ENCODE results near the gene RAD18. TPM values are rescaled to one million over a fixed set of nuclear protein-coding genes. Genes with fewer than 3 reads are reported as not detected.

Gene RAD18
- total and polyA plus RNA-seq, 4 donors, result 1.2 to 9.0 (median 4.3) TPM

- Histone ChIP-seq H3K27ac (ENCODE audit: low read depth in 1 of 2, low read length in 2 of 2) (no peak overlapping the region), H3K36me3 (ENCODE audit: control insufficient read depth in 4 of 4, insufficient read depth in 3 of 4, low read depth in 1 of 4, low read length in 3 of 4) (no peaks in the 10 kb centered on the region), H3K9ac (ENCODE audit: low read depth in 1 of 2, low read length in 2 of 2) (no peak overlapping the region), H3K4me1 (ENCODE audit: control insufficient read depth in 4 of 4, insufficient read depth in 4 of 4, low read length in 3 of 4) (no peaks in the 10 kb centered on the region), H3K4me3 (ENCODE audit: low read depth in 1 of 3, low read length in 3 of 3) (no peak overlapping the region), H3K9me3 (ENCODE audit: control insufficient read depth in 4 of 4, low read length in 3 of 4) (no peaks in the 10 kb centered on the region), H3K27me3 (ENCODE audit: control insufficient read depth in 4 of 4, insufficient read depth in 4 of 4, low read length in 3 of 4) (no peaks in the 10 kb centered on the region)
- no peak for TF ChIP-seq FOXA2 (IDR thresholded peaks at IDR 0.05)
- no peak for TF ChIP-seq MAX (IDR thresholded peaks at IDR 0.05)
- no peak for TF ChIP-seq YY1 (IDR thresholded peaks at IDR 0.05)
- TF ChIP-seq ZBTB33 (IDR thresholded peaks at IDR 0.05), result no peak
- no peak for DNase-seq (ENCODE audit: low spot score)
- WGBS, result 88% methylated on average over 6 of the region's 6 CpGs
Measured at GRCh38 chr3:8987226-8987625, 24.0 kb upstream of the RAD18 start.

- Histone ChIP-seq H3K9ac (ENCODE audit: low read depth in 1 of 2, low read length in 2 of 2) (no peak overlapping the region), H3K36me3 (ENCODE audit: control insufficient read depth in 4 of 4, insufficient read depth in 3 of 4, low read depth in 1 of 4, low read length in 3 of 4) (no peaks in the 10 kb centered on the region), H3K4me1 (ENCODE audit: control insufficient read depth in 4 of 4, insufficient read depth in 4 of 4, low read length in 3 of 4) (peaks cover 0 to 1% (median 0%) of the 10 kb centered on the region in 4 donors), H3K9me3 (ENCODE audit: control insufficient read depth in 4 of 4, low read length in 3 of 4) (no peaks in the 10 kb centered on the region), H3K4me3 (ENCODE audit: low read depth in 1 of 3, low read length in 3 of 3) (no peak overlapping the region), H3K27me3 (ENCODE audit: control insufficient read depth in 4 of 4, insufficient read depth in 4 of 4, low read length in 3 of 4) (no peaks in the 10 kb centered on the region), H3K27ac (ENCODE audit: low read depth in 1 of 2, low read length in 2 of 2) (no peak overlapping the region)
- WGBS, result 89% methylated on average over 6 of the region's 6 CpGs
- TF ChIP-seq ATF3 (IDR thresholded peaks at IDR 0.05) (no peak), FOXA1 (IDR thresholded peaks at IDR 0.05) (no peak)
- DNase-seq (ENCODE audit: low spot score), result peak; percentile 20
Measured at GRCh38 chr3:8986741-8987140, 23.5 kb upstream of the RAD18 start.

- DNase-seq (ENCODE audit: low spot score), result peak; percentile 8
- WGBS, result 87% methylated on average over 9 of the region's 9 CpGs
- Histone ChIP-seq H3K27me3 (ENCODE audit: control insufficient read depth in 4 of 4, insufficient read depth in 4 of 4, low read length in 3 of 4) (no peaks in the 10 kb centered on the region), H3K4me3 (ENCODE audit: low read depth in 1 of 3, low read length in 3 of 3) (no peak overlapping the region), H3K36me3 (ENCODE audit: control insufficient read depth in 4 of 4, insufficient read depth in 3 of 4, low read depth in 1 of 4, low read length in 3 of 4) (no peaks in the 10 kb centered on the region), H3K9ac (ENCODE audit: low read depth in 1 of 2, low read length in 2 of 2) (no peak overlapping the region), H3K4me1 (ENCODE audit: control insufficient read depth in 4 of 4, insufficient read depth in 4 of 4, low read length in 3 of 4) (peaks cover 0 to 6% (median 1%) of the 10 kb centered on the region in 4 donors), H3K27ac (ENCODE audit: low read depth in 1 of 2, low read length in 2 of 2) (no peak overlapping the region), H3K9me3 (ENCODE audit: control insufficient read depth in 4 of 4, low read length in 3 of 4) (no peaks in the 10 kb centered on the region)
- TF ChIP-seq HNF4G (IDR thresholded peaks at IDR 0.05), result no peak
- no peak for TF ChIP-seq RAD21 (IDR thresholded peaks at IDR 0.05)
- TF ChIP-seq FOXA1 (IDR thresholded peaks at IDR 0.05), result no peak
Measured at GRCh38 chr3:8985876-8986275, 22.6 kb upstream of the RAD18 start.

- Histone ChIP-seq H3K9me3 (ENCODE audit: control insufficient read depth in 4 of 4, low read length in 3 of 4) (no peaks in the 10 kb centered on the region), H3K27me3 (ENCODE audit: control insufficient read depth in 4 of 4, insufficient read depth in 4 of 4, low read length in 3 of 4) (no peaks in the 10 kb centered on the region), H3K9ac (ENCODE audit: low read depth in 1 of 2, low read length in 2 of 2) (no peak overlapping the region), H3K27ac (ENCODE audit: low read depth in 1 of 2, low read length in 2 of 2) (no peak overlapping the region), H3K36me3 (ENCODE audit: control insufficient read depth in 4 of 4, insufficient read depth in 3 of 4, low read depth in 1 of 4, low read length in 3 of 4) (no peaks in the 10 kb centered on the region), H3K4me1 (ENCODE audit: control insufficient read depth in 4 of 4, insufficient read depth in 4 of 4, low read length in 3 of 4) (peaks cover 0 to 6% (median 1%) of the 10 kb centered on the region in 4 donors), H3K4me3 (ENCODE audit: low read depth in 1 of 3, low read length in 3 of 3) (no peak overlapping the region)
- 97% methylated on average over 37 of the region's 37 CpGs for WGBS
- DNase-seq (ENCODE audit: low spot score), result no peak
- no peak for TF ChIP-seq REST (IDR thresholded peaks at IDR 0.05)
- TF ChIP-seq JUND (IDR thresholded peaks at IDR 0.05), result no peak
- no peak for TF ChIP-seq NR2F2 (IDR thresholded peaks at IDR 0.05)
- no peak for TF ChIP-seq YY1 (IDR thresholded peaks at IDR 0.05)
- TF ChIP-seq MAX (IDR thresholded peaks at IDR 0.05), result no peak
- no peak for TF ChIP-seq HNF4G (IDR thresholded peaks at IDR 0.05)
- no peak for TF ChIP-seq SP1 (IDR thresholded peaks at IDR 0.05)
- no peak for TF ChIP-seq TAF1 (conservative IDR thresholded peaks at IDR 0.05)
- TF ChIP-seq EGR1 (IDR thresholded peaks at IDR 0.05; ENCODE audit: low read depth in 2 of 2), result no peak
- no peak for TF ChIP-seq FOXA1 (IDR thresholded peaks at IDR 0.05)
- no peak for TF ChIP-seq RAD21 (IDR thresholded peaks at IDR 0.05)
- TF ChIP-seq HNF4A (conservative IDR thresholded peaks at IDR 0.05), result no peak
- TF ChIP-seq CTCF (IDR thresholded peaks at IDR 0.05; ENCODE audit: low read depth, low read length, missing input control), result no peak
- no peak for TF ChIP-seq GABPA (IDR thresholded peaks at IDR 0.05 in 1 of 2, conservative IDR thresholded peaks at IDR 0.05 in 1 of 2)
Measured at GRCh38 chr3:8985411-8985831, 22.1 kb upstream of the RAD18 start.

Data from liver (tissue), 9 donors.